Measurements from ENCODE around the gene CYP11A1.

The CYP11A1 gene

GRCh38 chr15:74319596-74320351 is 47.7 kb downstream of the CYP11A1 start:
- DNase-seq, result peak; percentile 74

DNA sequence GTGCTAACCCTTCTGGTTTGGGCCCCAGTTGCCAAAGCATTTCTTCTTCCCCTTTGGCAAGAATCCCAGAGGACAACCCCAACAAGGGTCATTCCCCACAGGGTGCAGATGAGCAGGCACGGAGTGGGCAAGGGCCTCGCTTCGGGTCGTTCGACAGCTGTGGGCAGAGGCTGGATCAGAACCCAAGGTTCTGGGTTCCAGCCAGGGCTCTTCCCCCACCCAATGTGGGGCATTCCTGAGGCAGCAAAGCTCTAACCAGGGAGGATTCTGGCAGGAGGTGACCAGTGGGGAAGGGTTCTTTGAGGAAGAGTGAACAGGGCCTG is 48.3 kb downstream of the CYP11A1 start:
- DNase-seq, result no peak

DNA sequence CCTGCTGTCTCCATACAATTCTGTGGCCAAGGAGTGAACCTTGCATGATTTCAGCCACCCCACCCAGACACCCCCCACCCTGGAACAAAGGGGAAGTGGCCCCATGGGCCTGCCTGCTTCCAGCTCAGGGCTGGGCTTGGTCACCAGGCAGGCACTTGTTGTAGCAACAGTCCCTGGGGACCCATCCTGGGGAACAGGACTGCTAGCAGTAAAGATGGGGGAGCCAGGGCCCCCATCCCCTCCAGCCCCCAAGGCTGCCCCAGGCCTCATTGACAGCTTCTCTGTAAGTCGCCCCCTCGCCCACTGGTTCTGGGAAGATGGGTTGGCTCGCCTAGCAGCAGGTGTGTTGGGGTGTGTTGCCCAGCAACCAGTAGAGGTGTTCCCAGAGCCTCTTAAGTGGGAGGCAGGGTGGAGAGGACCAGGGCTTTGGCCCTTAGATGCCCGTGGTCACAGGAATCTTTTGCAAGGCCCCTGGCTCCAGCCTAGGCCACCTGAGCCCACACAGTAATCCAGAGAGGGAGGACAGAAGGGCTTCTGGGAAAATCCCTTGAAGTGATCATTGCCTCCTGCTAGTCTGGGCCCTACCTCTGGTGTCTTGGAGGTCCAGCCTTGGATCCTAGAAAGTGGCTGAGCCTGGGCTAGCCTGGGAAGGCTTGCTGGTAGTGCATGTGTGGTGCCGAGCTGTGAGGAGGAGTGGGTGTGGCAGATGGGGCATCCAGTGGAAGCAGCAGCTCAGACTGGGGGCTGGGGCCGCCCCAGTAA is 48.9 kb downstream of the CYP11A1 start:
- peak; percentile 35 for DNase-seq

DNA sequence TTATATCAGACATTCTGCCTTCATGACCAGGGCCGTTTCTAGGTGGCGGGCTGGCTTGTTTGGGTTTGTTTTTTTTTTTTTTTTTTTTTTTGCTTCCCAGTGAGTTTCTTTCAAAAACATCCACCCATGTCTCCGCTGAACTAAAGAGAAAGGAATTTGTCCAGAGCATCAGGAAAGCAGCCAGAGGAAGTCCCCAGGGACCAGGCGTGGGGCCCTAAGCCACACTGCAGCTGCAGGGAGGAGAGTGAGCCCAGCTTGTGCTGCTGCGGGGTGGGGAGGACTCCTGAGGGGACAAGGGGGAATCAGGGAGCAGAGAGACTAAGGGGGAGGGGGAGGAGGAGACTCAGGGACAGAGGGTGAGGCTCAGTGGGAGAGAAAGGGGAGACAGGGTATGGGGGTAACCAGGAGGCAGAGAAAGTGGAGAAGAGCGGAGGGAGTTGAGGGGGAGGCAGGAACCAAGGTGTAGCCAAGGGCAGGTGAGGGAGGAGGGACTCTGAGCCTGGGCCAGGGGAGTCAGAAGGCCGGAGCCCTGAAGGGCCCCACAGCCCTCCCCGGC is 49.5 kb downstream of the CYP11A1 start:
- DNase-seq, result peak; percentile 53

- no peak for DNase-seq
Observed at GRCh38 chr15:74316141-74316540, 51.3 kb downstream of the CYP11A1 start.

DNA sequence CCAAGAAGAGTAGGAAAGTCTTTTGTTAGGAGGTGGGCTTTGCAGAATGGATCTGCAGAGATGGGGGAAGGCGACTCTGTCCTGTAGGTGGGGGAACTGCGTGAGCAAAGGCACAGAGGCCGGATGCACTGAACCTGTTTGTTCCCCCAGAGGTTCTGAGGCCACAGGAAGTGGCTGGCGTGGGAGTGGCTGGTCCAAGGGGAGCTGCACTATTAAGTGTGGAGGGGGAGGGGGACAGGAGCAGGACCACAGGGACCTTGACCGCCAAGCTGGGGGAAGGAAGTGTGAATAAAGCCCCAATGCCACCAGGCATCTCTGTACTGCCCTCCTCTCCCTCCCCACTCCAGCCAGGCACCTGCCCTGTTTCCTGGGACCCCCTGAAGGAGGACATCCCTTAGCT is 51.8 kb downstream of the CYP11A1 start:
- no peak for DNase-seq

- no peak for DNase-seq
Observed at GRCh38 chr15:74314795-74315438, 52.5 kb downstream of the CYP11A1 start.

DNA sequence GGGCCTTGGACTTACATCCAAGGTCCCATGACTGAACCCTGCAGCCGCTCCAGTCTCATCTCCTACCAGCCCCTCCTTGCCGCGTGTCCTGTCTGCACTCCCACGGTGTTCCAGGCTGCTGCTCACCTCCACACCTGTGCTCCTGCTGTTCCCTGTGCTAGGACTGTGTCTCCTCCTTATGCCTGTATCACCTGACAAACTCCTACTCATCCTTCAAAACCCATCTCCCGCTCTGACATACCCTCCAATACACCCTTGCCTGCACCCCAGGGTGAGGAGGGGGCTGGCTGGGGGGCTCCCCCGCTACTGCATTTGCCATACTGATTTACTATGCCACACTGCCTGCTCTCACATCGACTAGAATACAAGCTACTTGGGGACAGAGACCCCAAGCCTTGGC is 53.6 kb downstream of the CYP11A1 start:
- no peak for DNase-seq

DNA sequence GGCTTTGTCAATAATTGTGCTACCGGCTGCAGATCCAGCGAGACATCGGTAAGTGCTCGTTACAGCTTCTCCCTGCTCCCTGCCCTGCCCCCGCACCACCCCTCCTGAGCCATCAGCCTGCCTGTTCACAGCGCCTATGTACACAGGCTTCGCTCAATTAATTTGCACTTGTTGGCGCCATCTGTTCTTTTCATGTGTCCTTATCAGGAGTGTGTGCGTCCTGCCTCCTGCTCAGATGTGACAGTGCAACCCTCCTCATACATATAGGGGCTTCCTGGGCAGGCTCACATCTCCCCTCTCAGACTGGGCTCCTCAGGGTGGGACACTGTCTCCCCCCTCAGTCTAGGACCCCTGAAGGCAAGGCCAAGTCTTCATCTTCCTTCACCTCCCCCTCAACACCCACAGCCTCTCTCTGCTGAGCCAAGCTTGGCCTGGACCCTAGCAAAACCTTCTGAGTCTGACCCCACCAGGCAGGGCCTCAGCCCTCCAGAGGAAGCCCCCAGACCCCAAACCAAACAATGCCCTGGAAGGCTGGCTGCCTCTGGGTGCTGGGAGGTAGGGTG is 54.9 kb downstream of the CYP11A1 start:
- peak; percentile 98 for DNase-seq

- no peak for DNase-seq
Observed at GRCh38 chr15:74311734-74312444, 55.6 kb downstream of the CYP11A1 start.

GRCh38 chr15:74307827-74308811 is 59.3 kb downstream of the CYP11A1 start:
- DNase-seq, result peak; percentile 81

DNA sequence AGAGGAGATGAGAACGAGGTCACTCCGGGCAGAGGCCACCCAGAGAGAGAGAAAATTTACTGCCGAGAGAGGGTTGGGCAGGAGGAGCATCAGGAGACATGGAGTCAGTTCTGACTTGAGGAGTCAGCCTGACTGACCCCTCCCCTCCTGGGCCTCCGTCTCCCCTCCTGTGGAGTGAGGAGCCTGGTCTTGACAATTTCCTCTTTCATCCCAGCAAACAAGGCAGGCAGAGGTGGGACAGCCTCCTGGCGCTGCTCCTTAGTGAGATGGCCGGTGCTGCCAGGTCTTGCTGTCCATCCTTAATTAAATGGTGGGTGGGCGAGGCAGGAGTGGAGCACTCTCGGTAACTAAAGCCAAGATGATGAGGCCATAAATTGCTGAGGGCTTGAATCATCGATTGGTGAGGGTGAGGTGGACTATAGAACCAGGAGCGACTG is 60.6 kb downstream of the CYP11A1 start:
- DNase-seq, result no peak

DNA sequence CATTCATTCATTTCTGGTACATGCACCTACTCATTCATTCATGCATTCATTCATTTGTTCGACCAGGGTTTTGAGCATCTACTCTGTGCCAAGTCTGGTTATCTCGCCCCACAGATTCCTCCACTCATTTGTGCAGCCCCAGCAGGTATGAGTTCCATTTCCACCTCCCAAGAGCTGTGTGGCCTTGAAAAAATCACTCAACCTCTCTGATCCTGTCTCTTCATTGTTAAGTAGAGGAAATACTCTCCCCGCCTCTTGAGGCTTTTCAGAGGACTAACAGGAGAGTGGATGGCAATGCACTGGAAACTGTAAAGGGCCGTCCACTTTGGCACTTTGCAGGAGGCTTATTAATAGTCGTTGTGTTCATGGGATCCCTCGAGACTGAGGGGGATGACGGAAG is 61.8 kb downstream of the CYP11A1 start:
- DNase-seq, result no peak

GRCh38 chr15:74304431-74304830 is 63.0 kb downstream of the CYP11A1 start:
- peak; percentile 46 for DNase-seq

DNA sequence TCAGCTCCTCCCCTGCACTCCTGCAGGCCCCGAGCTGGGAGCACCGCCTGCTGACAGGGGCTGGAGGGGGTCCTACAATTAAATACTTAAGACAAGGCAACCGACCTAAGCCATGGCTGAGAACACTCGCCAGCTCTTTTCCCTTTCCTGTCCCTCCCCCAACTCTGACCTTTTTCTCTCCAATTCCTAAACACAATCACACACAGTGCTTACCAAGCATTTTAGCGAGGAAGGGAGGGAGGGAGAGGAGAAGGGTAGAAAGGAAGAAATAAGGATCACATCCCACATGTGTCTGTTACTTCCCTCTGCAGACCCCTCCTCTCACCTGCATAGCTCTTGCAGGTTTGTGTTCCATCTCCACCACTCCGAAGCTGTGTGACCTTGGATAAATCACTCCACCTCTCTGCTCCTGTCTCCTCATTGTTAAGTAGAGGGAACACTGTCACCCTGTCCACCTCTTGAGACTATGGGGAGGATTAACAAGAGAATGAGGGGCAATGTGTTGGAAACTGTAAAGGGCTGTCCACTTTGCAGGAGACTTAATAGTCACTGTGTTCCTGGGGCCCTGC is 63.6 kb downstream of the CYP11A1 start:
- no peak for DNase-seq

- DNase-seq, result peak; percentile 18
Observed at GRCh38 chr15:74302821-74303359, 64.6 kb downstream of the CYP11A1 start.

DNA sequence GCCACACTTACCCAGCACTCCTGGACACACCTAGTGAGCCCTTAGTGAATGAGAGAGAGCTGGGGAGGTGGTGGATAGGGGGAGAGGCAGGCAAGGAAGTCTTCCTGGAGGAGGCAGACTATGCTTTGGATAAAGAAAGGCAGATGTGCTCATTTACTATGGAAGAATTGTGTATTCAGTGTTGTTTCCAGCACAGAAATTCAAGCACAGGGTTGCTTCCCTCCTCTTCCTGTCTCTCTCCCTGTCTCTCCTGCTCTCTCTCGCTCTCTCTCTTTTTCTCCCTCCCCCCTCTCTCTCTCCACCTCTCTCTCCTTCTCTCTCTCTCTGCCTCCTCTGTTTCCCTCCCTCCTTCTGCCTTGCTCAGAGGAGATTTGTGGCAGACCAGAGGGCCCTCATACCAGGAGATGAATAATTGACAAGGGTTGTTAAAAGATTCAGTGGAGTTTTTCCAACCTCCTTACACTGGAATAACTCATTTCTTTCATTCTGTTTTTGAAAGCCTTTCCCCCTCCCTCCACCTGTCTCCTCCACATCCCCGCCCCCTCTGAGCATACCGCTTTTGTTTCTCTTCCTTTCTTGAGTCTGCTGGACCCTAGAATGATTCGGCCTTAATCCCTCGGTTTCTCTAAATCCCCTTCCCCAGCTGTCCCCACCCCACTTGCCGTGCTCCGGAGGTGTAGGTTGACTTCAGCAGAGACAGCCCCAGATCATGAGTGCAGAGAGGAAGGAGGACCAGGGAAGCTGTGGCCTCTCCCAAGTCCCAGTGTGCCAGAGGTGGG is 65.7 kb downstream of the CYP11A1 start:
- DNase-seq, result no peak

- no peak for DNase-seq
Observed at GRCh38 chr15:74300057-74300795, 67.2 kb downstream of the CYP11A1 start.

- DNase-seq, result no peak
Observed at GRCh38 chr15:74297887-74298286, 69.6 kb downstream of the CYP11A1 start.
